Fibroblast of the aortic adventitia (primary cell): Measurements from ENCODE around the gene MGMT. TPM values are rescaled to one million over a fixed set of nuclear protein-coding genes. Genes with fewer than 3 reads are reported as not detected.

Source experiments
- DNase-seq: peaks from one replicate; pipeline ENCODE4 v3.0.0-alpha.2; 2010; ENCODE audit warnings: low read depth
- H3K4me3 ChIP-seq: 2 replicates; pipeline ENCODE4 v1.5.1; 2011; ENCODE audit warnings: low read depth, mild to moderate bottlenecking, control low read depth, low read length, moderate library complexity
- CTCF ChIP-seq: IDR thresholded peaks from 2 replicates; pipeline ENCODE4 v1.5.1; 2011; ENCODE audit warnings: mild to moderate bottlenecking, low read length, control low read depth, inconsistent platforms; ENCODE audit not compliant: insufficient read depth
- total RNA-seq: library from RNA; depleted of rRNA; stranded (reverse); fragments of >200 nt; gene quantifications from 2 replicates; pipeline ENCODE4 v1.2.3, GENCODE V29; 2012; ENCODE audit warnings: low replicate concordance

The MGMT gene
- total RNA-seq, 1 donor = 21.8 TPM

- DNase-seq = no peak
- TF ChIP-seq CTCF = no peak
- H3K4me3 ChIP-seq = no peak overlapping the region
Observed at GRCh38 chr10:129645487-129645886, 178.4 kb downstream of the MGMT start.

GRCh38 chr10:129646973-129647372, 179.9 kb downstream of the MGMT start:
- no peak for TF ChIP-seq CTCF

GRCh38 chr10:129647590-129647989, 180.5 kb downstream of the MGMT start:
- DNase-seq = no peak
- no peak for TF ChIP-seq CTCF

More at GRCh38 chr10:129646973-129647372, 179.9 kb downstream of the MGMT start:
- no peak overlapping the region for H3K4me3 ChIP-seq
- no peak for DNase-seq

GRCh38 chr10:129648856-129649255, 181.8 kb downstream of the MGMT start:
- no peak overlapping the region for H3K4me3 ChIP-seq
- no peak for DNase-seq
- TF ChIP-seq CTCF = no peak

More at GRCh38 chr10:129647590-129647989, 180.5 kb downstream of the MGMT start:
- H3K4me3 ChIP-seq = no peak overlapping the region

- TF ChIP-seq CTCF = no peak
- H3K4me3 ChIP-seq = no peak overlapping the region
- DNase-seq = no peak
Observed at GRCh38 chr10:129652021-129652420, 185.0 kb downstream of the MGMT start.

GRCh38 chr10:129652521-129653201, 185.6 kb downstream of the MGMT start:
- DNase-seq = no peak
- no peak overlapping the region for H3K4me3 ChIP-seq
- TF ChIP-seq CTCF = no peak

- no peak for DNase-seq
- no peak overlapping the region for H3K4me3 ChIP-seq
Observed at GRCh38 chr10:129653428-129653827, 186.4 kb downstream of the MGMT start.

More at GRCh38 chr10:129653428-129653827, 186.4 kb downstream of the MGMT start:
- TF ChIP-seq CTCF = no peak
